H9 (cell line): ENCODE results near the gene DPP6. TPM values are rescaled to one million over a fixed set of nuclear protein-coding genes. Genes with fewer than 3 reads are reported as not detected.
A peak's percentile ranks its signal among the peaks of the same experiment; 100 is the strongest.

Source experiments
- DNase-seq: peaks from one replicate; pipeline ENCODE4 v3.0.0-alpha.2; 2017
- H2AFZ ChIP-seq: one replicate; pipeline ENCODE4 v1.6.1; 2013; ENCODE audit warnings: mild to moderate bottlenecking, low read length, control low read depth, moderate library complexity
- H2AK5ac ChIP-seq: 2 replicates; pipeline ENCODE4 v1.6.1; 2013; ENCODE audit warnings: low read length, control low read depth, mixed read lengths; ENCODE audit not compliant: insufficient read length
- H2BK120ac ChIP-seq: one replicate; pipeline ENCODE4 v1.6.1; 2013; ENCODE audit warnings: low read depth, mild to moderate bottlenecking, low read length, control low read depth, inconsistent platforms; ENCODE audit not compliant: poor library complexity, severe bottlenecking
- H2BK12ac ChIP-seq: 2 replicates; pipeline ENCODE4 v1.6.1; 2013; ENCODE audit warnings: low read length, control low read depth, mixed read lengths, low read depth; ENCODE audit not compliant: insufficient read length
- H2BK15ac ChIP-seq: 2 replicates; pipeline ENCODE4 v1.6.1; 2013; ENCODE audit warnings: low read depth, low read length, control low read depth
- H2BK20ac ChIP-seq: one replicate; pipeline ENCODE4 v1.6.1; 2013; ENCODE audit warnings: low read depth, mild to moderate bottlenecking, low read length, control low read depth, inconsistent platforms; ENCODE audit not compliant: poor library complexity, severe bottlenecking
- H2BK5ac ChIP-seq: 2 replicates; pipeline ENCODE4 v1.6.1; 2013; ENCODE audit warnings: low read length, control low read depth, mixed read lengths; ENCODE audit not compliant: insufficient read length
- H3K14ac ChIP-seq: 2 replicates; pipeline ENCODE4 v1.6.1; 2013; ENCODE audit warnings: low read length, control low read depth; ENCODE audit not compliant: insufficient read depth
- H3K18ac ChIP-seq: 2 replicates; pipeline ENCODE4 v1.6.1; 2013; ENCODE audit warnings: low read depth, mild to moderate bottlenecking, mixed read lengths, low read length, control low read depth; ENCODE audit not compliant: insufficient read length
- H3K23ac ChIP-seq: 2 replicates; pipeline ENCODE4 v1.6.1; 2013; ENCODE audit warnings: low read length, control low read depth, mixed read lengths, low read depth; ENCODE audit not compliant: insufficient read length
- H3K23me2 ChIP-seq: 2 replicates; pipeline ENCODE4 v1.6.1; 2013; ENCODE audit warnings: low read depth, mild to moderate bottlenecking, mixed read lengths, low read length, control low read depth; ENCODE audit not compliant: insufficient read length, poor library complexity, severe bottlenecking
- H3K27ac ChIP-seq: 2 replicates; pipeline ENCODE4 v1.5.1; 2013; ENCODE audit warnings: low read length, control low read depth, mixed read lengths, low read depth; ENCODE audit not compliant: insufficient read length
- H3K27me3 ChIP-seq: 2 replicates; pipeline ENCODE4 v1.6.1; 2013; ENCODE audit warnings: low read length, control low read depth, inconsistent platforms; ENCODE audit not compliant: insufficient read depth
- H3K4ac ChIP-seq: 2 replicates; pipeline ENCODE4 v1.6.1; 2013; ENCODE audit warnings: low read depth, mild to moderate bottlenecking, control low read depth, inconsistent platforms, low read length, moderate library complexity
- H3K4me1 ChIP-seq: 2 replicates; pipeline ENCODE4 v1.6.1; 2013; ENCODE audit warnings: low read length, control low read depth, inconsistent platforms; ENCODE audit not compliant: insufficient read depth
- H3K4me2 ChIP-seq: 2 replicates; pipeline ENCODE4 v1.6.1; 2013; ENCODE audit warnings: low read length, control low read depth, mixed read lengths; ENCODE audit not compliant: insufficient read length, insufficient read depth
- H3K56ac ChIP-seq: 2 replicates; pipeline ENCODE4 v1.6.1; 2013; ENCODE audit warnings: low read depth, mild to moderate bottlenecking, mixed read lengths, low read length, control low read depth; ENCODE audit not compliant: insufficient read length
- H3K79me1 ChIP-seq: 2 replicates; pipeline ENCODE4 v1.6.1; 2013; ENCODE audit warnings: low read depth, mild to moderate bottlenecking, moderate library complexity, low read length, control low read depth, inconsistent platforms; ENCODE audit not compliant: insufficient read depth, poor library complexity, severe bottlenecking
- H3K79me2 ChIP-seq: 2 replicates; pipeline ENCODE4 v1.6.1; 2013; ENCODE audit warnings: low read length, control low read depth, inconsistent platforms; ENCODE audit not compliant: insufficient read depth
- H3K9ac ChIP-seq: 2 replicates; pipeline ENCODE4 v1.6.1; 2013; ENCODE audit warnings: low read length, control low read depth, mixed read lengths; ENCODE audit not compliant: insufficient read length; ENCODE audit errors: extremely low read depth
- H3K9me3 ChIP-seq: one replicate; pipeline ENCODE4 v1.6.1; 2013; ENCODE audit warnings: low read depth, low read length, inconsistent platforms; ENCODE audit not compliant: control insufficient read depth
- H3T11ph ChIP-seq: one replicate; pipeline ENCODE4 v1.6.1; 2013; ENCODE audit warnings: mild to moderate bottlenecking, low read length, control low read depth, inconsistent platforms
- H4K20me1 ChIP-seq: one replicate; pipeline ENCODE4 v1.6.1; 2013; ENCODE audit not compliant: control insufficient read depth, insufficient read length, insufficient read depth
- H4K5ac ChIP-seq: 2 replicates; pipeline ENCODE4 v1.6.1; 2013; ENCODE audit warnings: low read depth, mild to moderate bottlenecking, mixed read lengths, low read length, control low read depth; ENCODE audit not compliant: insufficient read length
- H4K8ac ChIP-seq: replicated peaks from 2 replicates; pipeline ENCODE4 v1.6.1; 2013; ENCODE audit warnings: low read length, control low read depth, mixed read lengths, low read depth; ENCODE audit not compliant: insufficient read length
- H4K91ac ChIP-seq: 2 replicates; pipeline ENCODE4 v1.6.1; 2013; ENCODE audit warnings: low read depth, mild to moderate bottlenecking, moderate library complexity, mixed read lengths, low read length, control low read depth; ENCODE audit not compliant: insufficient read length
- H3K27ac Mint-ChIP-seq, 3 experiments: 2 replicates in 2 of 3; 3 replicates in 1 of 3; pipeline ENCODE4 v1.8.0; 2020 to 2021; ENCODE audit warnings: mixed read lengths in 3 of 3, mild to moderate bottlenecking in 1 of 3, moderate library complexity in 1 of 3
- H3K27me3 Mint-ChIP-seq: 2 replicates; pipeline ENCODE4 v1.8.0; 2021; ENCODE audit warnings: low read depth, mild to moderate bottlenecking, moderate library complexity, mixed read lengths
- H3K36me3 Mint-ChIP-seq, 3 experiments: 2 replicates in 2 of 3; 3 replicates in 1 of 3; pipeline ENCODE4 v1.8.0; 2020 to 2021; ENCODE audit warnings: low read depth in 3 of 3, mixed read lengths in 3 of 3; ENCODE audit not compliant: insufficient read depth in 1 of 3
- H3K4me1 Mint-ChIP-seq, 2 experiments: 2 replicates each; pipeline ENCODE4 v1.8.0; 2020; ENCODE audit warnings: mixed read lengths in 2 of 2
- H3K4me3 Mint-ChIP-seq, 2 experiments: 2 replicates in 1 of 2; 3 replicates in 1 of 2; pipeline ENCODE4 v1.8.0; 2020 to 2021; ENCODE audit warnings: mild to moderate bottlenecking in 2 of 2, mixed read lengths in 2 of 2, moderate library complexity in 1 of 2
- H3K9me3 Mint-ChIP-seq, 2 experiments: 2 replicates in 1 of 2; 3 replicates in 1 of 2; pipeline ENCODE4 v1.8.0; 2020; ENCODE audit warnings: mild to moderate bottlenecking in 2 of 2, mixed read lengths in 2 of 2, moderate library complexity in 1 of 2
- CTCF ChIP-seq: fragments of 200-600 bp; sonication (generic); conservative IDR thresholded peaks from 3 replicates; pipeline ENCODE4 v1.8.0; 2021; ENCODE audit warnings: antibody characterized with exemption, mild to moderate bottlenecking
- WGBS: extraction: QIAGEN DNeasy Blood & Tissue Kit; methylation state at CpG from one replicate; pipeline ENCODE4 v1.1.7; 2013; ENCODE audit warnings: missing lambda C conversion rate, low lambda C conversion rate, mixed read lengths; ENCODE audit not compliant: insufficient read length; ENCODE audit errors: extremely low coverage; 5-methylcytosine and 5-hydroxymethylcytosine counted together
- total RNA-seq: library from RNA; stranded (reverse); gene quantifications from 2 replicates; pipeline ENCODE4 v1.2.1, GENCODE V29; 2021

DPP6 gene
- total RNA-seq, 1 experiment from 2014 or later: 4.5 TPM

- Histone ChIP-seq H3K14ac (no peak overlapping the region), H3K9me3 (no peaks in the 10 kb centered on the region), H2BK12ac (no peak overlapping the region), H3K23ac (no peak overlapping the region), H2BK120ac (no peak overlapping the region), H4K5ac (no peak overlapping the region), H3K79me2 (no peaks in the 10 kb centered on the region), H2BK5ac (no peak overlapping the region), H2BK20ac (no peak overlapping the region), H4K91ac (no peak overlapping the region), H3K4ac (no peak overlapping the region), H4K20me1 (no peaks in the 10 kb centered on the region), H3K9ac (no peak overlapping the region), H3K56ac (no peak overlapping the region), H3T11ph (no peak overlapping the region), H3K79me1 (no peaks in the 10 kb centered on the region), H2BK15ac (no peak overlapping the region), H3K23me2 (peaks cover 3% of the 10 kb centered on the region), H3K4me1 (no peaks in the 10 kb centered on the region), H3K27me3 (no peaks in the 10 kb centered on the region), H4K8ac (no peak overlapping the region), H3K27ac (no peak overlapping the region), H3K4me2 (no peak overlapping the region), H2AK5ac (no peak overlapping the region), H3K18ac (no peak overlapping the region), H2AFZ (no peak overlapping the region)
- no peaks in the 10 kb centered on the region for H3K9me3 Mint-ChIP-seq
- no CpG with 5 or more reads among the region's 5 CpGs for WGBS
- H3K36me3 Mint-ChIP-seq: no peaks in the 10 kb centered on the region
- DNase-seq: peak; percentile 37
- TF ChIP-seq CTCF: no peak
- H3K27me3 Mint-ChIP-seq: no peaks in the 10 kb centered on the region; the same call in 1 of the 2 replicates
- H3K4me3 Mint-ChIP-seq: no peak overlapping the region
- no peak overlapping the region for H3K27ac Mint-ChIP-seq
- H3K4me1 Mint-ChIP-seq: peaks cover 7 to 8% of the 10 kb centered on the region in 2 experiments
Observed at GRCh38 chr7:154409703-154410311, 357.6 kb downstream of the DPP6 start.
